Cardiac muscle cell (in vitro differentiated cells and primary cell): Measurements from ENCODE around the gene EPHA4. TPM values are rescaled to one million over a fixed set of nuclear protein-coding genes. Genes with fewer than 3 reads are reported as not detected.

Source experiments
- DNase-seq, 2 donors: peaks; one replicate each; pipeline versions ENCODE4 v3.0.0 to v3.0.0-alpha.2; 2010 to 2017; ENCODE audit warnings: low read depth in 1 of 2, low spot score in 1 of 2
- H3K27ac ChIP-seq: fragments of 200-600 bp; sonication (generic); 2 replicates; pipeline ENCODE4 v1.5.1; 2016
- H3K27me3 ChIP-seq: fragments of 200-600 bp; sonication (generic); 2 replicates; pipeline ENCODE4 v1.6.0; 2016; ENCODE audit warnings: control low read depth
- H3K36me3 ChIP-seq: fragments of 200-600 bp; sonication (generic); 2 replicates; pipeline ENCODE4 v1.5.1; 2016; ENCODE audit warnings: control low read depth
- H3K4me1 ChIP-seq: fragments of 200-600 bp; sonication (generic); 2 replicates; pipeline ENCODE4 v1.8.1; 2017; ENCODE audit warnings: low read depth, mild to moderate bottlenecking, mixed run types
- H3K4me3 ChIP-seq: fragments of 200-600 bp; sonication (generic); 2 replicates; pipeline ENCODE4 v1.5.1; 2016; ENCODE audit warnings: mild to moderate bottlenecking
- H3K9me3 ChIP-seq: fragments of 200-600 bp; sonication (generic); 2 replicates; pipeline ENCODE4 v1.5.1; 2017; ENCODE audit warnings: low read depth, mild to moderate bottlenecking, control low read depth
- polyA plus RNA-seq: library from polyadenylated mRNA; unstranded; fragments of >200 nt; fragmentation: Nextera tagmentation; extraction: Ambion mirVana; gene quantifications from 2 replicates; pipeline ENCODE4 v1.2.1, GENCODE V29; 2016
- total RNA-seq: library from RNA; depleted of rRNA; stranded (reverse); fragments of >200 nt; gene quantifications from 2 replicates; pipeline ENCODE4 v1.2.3, GENCODE V29; 2016
- TF ChIP-seq, protein P1 (sequence below): IDR thresholded peaks from 2 replicates; pipeline ENCODE4 v1.5.1; 2012; ENCODE audit warnings: low read depth, mild to moderate bottlenecking, low read length

Gene EPHA4
- total and polyA plus RNA-seq, 2 experiments from 2014 or later: 21.2 to 70.2 TPM

- H3K4me3 ChIP-seq: no peak overlapping the region
- TF ChIP-seq, protein P1, sequence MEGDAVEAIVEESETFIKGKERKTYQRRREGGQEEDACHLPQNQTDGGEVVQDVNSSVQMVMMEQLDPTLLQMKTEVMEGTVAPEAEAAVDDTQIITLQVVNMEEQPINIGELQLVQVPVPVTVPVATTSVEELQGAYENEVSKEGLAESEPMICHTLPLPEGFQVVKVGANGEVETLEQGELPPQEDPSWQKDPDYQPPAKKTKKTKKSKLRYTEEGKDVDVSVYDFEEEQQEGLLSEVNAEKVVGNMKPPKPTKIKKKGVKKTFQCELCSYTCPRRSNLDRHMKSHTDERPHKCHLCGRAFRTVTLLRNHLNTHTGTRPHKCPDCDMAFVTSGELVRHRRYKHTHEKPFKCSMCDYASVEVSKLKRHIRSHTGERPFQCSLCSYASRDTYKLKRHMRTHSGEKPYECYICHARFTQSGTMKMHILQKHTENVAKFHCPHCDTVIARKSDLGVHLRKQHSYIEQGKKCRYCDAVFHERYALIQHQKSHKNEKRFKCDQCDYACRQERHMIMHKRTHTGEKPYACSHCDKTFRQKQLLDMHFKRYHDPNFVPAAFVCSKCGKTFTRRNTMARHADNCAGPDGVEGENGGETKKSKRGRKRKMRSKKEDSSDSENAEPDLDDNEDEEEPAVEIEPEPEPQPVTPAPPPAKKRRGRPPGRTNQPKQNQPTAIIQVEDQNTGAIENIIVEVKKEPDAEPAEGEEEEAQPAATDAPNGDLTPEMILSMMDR: no peak
- DNase-seq: no peak
- H3K4me1 ChIP-seq: peaks cover 38% of the 10 kb centered on the region
- H3K36me3 ChIP-seq: no peaks in the 10 kb centered on the region
- H3K9me3 ChIP-seq: no peaks in the 10 kb centered on the region
- no peak overlapping the region for H3K27ac ChIP-seq
- no peaks in the 10 kb centered on the region for H3K27me3 ChIP-seq
Observed at GRCh38 chr2:221521233-221521845, 50.8 kb downstream of the EPHA4 start.

GRCh38 chr2:221518935-221519625 is 53.0 kb downstream of the EPHA4 start:
- Histone ChIP-seq H3K27me3 (no peaks in the 10 kb centered on the region), H3K27ac (no peak overlapping the region), H3K9me3 (no peaks in the 10 kb centered on the region), H3K4me3 (no peak overlapping the region), H3K4me1 (peaks cover 38% of the 10 kb centered on the region), H3K36me3 (no peaks in the 10 kb centered on the region)
- TF ChIP-seq, protein P1: no peak
- DNase-seq: no peak

GRCh38 chr2:221518201-221518934 is 53.7 kb downstream of the EPHA4 start:
- Histone ChIP-seq H3K36me3 (no peaks in the 10 kb centered on the region), H3K9me3 (no peaks in the 10 kb centered on the region), H3K4me1 (peaks cover 38% of the 10 kb centered on the region), H3K4me3 (no peak overlapping the region), H3K27ac (no peak overlapping the region), H3K27me3 (no peaks in the 10 kb centered on the region)
- peak in 1 of 2 donors; percentile 45 for DNase-seq
- TF ChIP-seq, protein P1: no peak

GRCh38 chr2:221517696-221518151 is 54.4 kb downstream of the EPHA4 start:
- TF ChIP-seq, protein P1: no peak
- H3K9me3 ChIP-seq: no peaks in the 10 kb centered on the region
- no peak overlapping the region for H3K27ac ChIP-seq
- no peaks in the 10 kb centered on the region for H3K36me3 ChIP-seq
- peaks cover 38% of the 10 kb centered on the region for H3K4me1 ChIP-seq
- no peaks in the 10 kb centered on the region for H3K27me3 ChIP-seq
- DNase-seq: peak in 1 of 2 donors; percentile 28
- no peak overlapping the region for H3K4me3 ChIP-seq

- TF ChIP-seq, protein P1: no peak
- Histone ChIP-seq H3K4me1 (peaks cover 38% of the 10 kb centered on the region), H3K9me3 (no peaks in the 10 kb centered on the region), H3K36me3 (no peaks in the 10 kb centered on the region), H3K27me3 (no peaks in the 10 kb centered on the region), H3K4me3 (no peak overlapping the region), H3K27ac (no peak overlapping the region)
- no peak for DNase-seq
Observed at GRCh38 chr2:221517146-221517695, 54.9 kb downstream of the EPHA4 start.
